Endothelial cell of umbilical vein (primary cell): ENCODE data around the gene PXMP4.

Experiments
- CTCF ChIP-seq, 2 donors: IDR thresholded peaks; 1 replicate in 1 of 2; 2 replicates in 1 of 2; pipeline ENCODE4 v1.5.1; 2011; ENCODE audit warnings: low read length in 2 of 2, mild to moderate bottlenecking in 2 of 2, moderate library complexity in 2 of 2, control low read depth in 1 of 2, inconsistent platforms in 1 of 2, low read depth in 1 of 2; ENCODE audit not compliant: insufficient read depth in 1 of 2; ENCODE audit errors: extremely low read depth in 1 of 2
- JUN ChIP-seq: IDR thresholded peaks from 2 replicates; pipeline ENCODE4 v1.6.1; 2011; ENCODE audit warnings: borderline replicate concordance, low read depth; ENCODE audit not compliant: insufficient read length, insufficient read depth
- POLR2A ChIP-seq: IDR thresholded peaks from 2 replicates; pipeline ENCODE4 v1.6.1; 2012; ENCODE audit warnings: low read depth, mild to moderate bottlenecking, control low read depth, low read length

GRCh38 chr20:33693289-33693688 lies 26.8 kb downstream of the PXMP4 start:
- TF ChIP-seq POLR2A (no peak), CTCF (IDR thresholded peaks at IDR 0.05; ENCODE audit: extremely low read depth in 1 of 2, insufficient read depth in 1 of 2, low read depth in 1 of 2, low read length in 2 of 2) (no peak), JUN (no peak)
